A549 (cell line): ENCODE results near the gene EMID1. TPM values are rescaled to one million over a fixed set of nuclear protein-coding genes. Genes with fewer than 3 reads are reported as not detected.

Experiments
- ATOH8 ChIP-seq: fragments of 250-450 bp; sonication (Bioruptor Pico); IDR thresholded peaks from 2 replicates; pipeline ENCODE4 v1.5.0; 2020; ENCODE audit warnings: low read depth, mild to moderate bottlenecking, moderate library complexity
- CBX8 ChIP-seq: fragments of 200-600 bp; sonication (generic); IDR thresholded peaks from 2 replicates; pipeline ENCODE4 v1.6.1; 2016
- EHMT2 ChIP-seq: fragments of 200-600 bp; sonication (generic); IDR thresholded peaks from 2 replicates; pipeline ENCODE4 v1.6.1; 2016; ENCODE audit warnings: antibody characterized with exemption, low read depth, mild to moderate bottlenecking, moderate library complexity
- ESRRA ChIP-seq: fragments of 150-350 bp; IDR thresholded peaks from 2 replicates; pipeline ENCODE4 v1.6.1; 2014; ENCODE audit warnings: mild to moderate bottlenecking, low read length, borderline replicate concordance
- FOSB ChIP-seq: fragments of 250-450 bp; sonication (Bioruptor Pico); IDR thresholded peaks from 2 replicates; pipeline ENCODE4 v1.5.0; 2020; ENCODE audit warnings: mild to moderate bottlenecking, moderate library complexity
- HOXA7 ChIP-seq: fragments of 250-450 bp; sonication (Bioruptor Pico); IDR thresholded peaks from 2 replicates; pipeline ENCODE4 v1.5.0; 2020; ENCODE audit warnings: mild to moderate bottlenecking, moderate library complexity
- HOXB5 ChIP-seq: fragments of 250-450 bp; sonication (Bioruptor Pico); IDR thresholded peaks from 2 replicates; pipeline ENCODE4 v1.5.0; 2020; ENCODE audit warnings: mild to moderate bottlenecking, moderate library complexity
- JUN ChIP-seq, 2 experiments: fragments of >200 bp; sonication (Bioruptor Twin); formaldehyde crosslinking; IDR thresholded peaks; 2 replicates in 1 of 2; 3 replicates in 1 of 2; pipeline ENCODE4 v1.6.1; 2016 to 2017
- JUNB ChIP-seq: fragments of >200 bp; sonication (Bioruptor Twin); formaldehyde crosslinking; IDR thresholded peaks from 2 replicates; pipeline ENCODE4 v1.6.1; 2016
- KDM5A ChIP-seq: fragments of 200-600 bp; sonication (generic); IDR thresholded peaks from 2 replicates; pipeline ENCODE4 v1.6.1; 2016; ENCODE audit warnings: antibody characterized with exemption, mild to moderate bottlenecking
- MAFK ChIP-seq: fragments of 450-650 bp; IDR thresholded peaks from 2 replicates; pipeline ENCODE4 v1.6.1; 2014; ENCODE audit not compliant: partially characterized antibody
- MAZ ChIP-seq: fragments of 150-350 bp; IDR thresholded peaks from 2 replicates; pipeline ENCODE4 v1.6.1; 2014; ENCODE audit warnings: antibody characterized with exemption, low read depth, low read length, borderline replicate concordance
- MYC ChIP-seq: IDR thresholded peaks from 2 replicates; pipeline ENCODE4 v1.6.1; 2012; ENCODE audit warnings: mild to moderate bottlenecking, inconsistent platforms, low read length, improper control_type of control experiment, borderline replicate concordance
- POLR2A ChIP-seq: IDR thresholded peaks from 2 replicates; pipeline ENCODE4 v1.6.1; 2012; ENCODE audit warnings: mild to moderate bottlenecking, low read length
- POLR2AphosphoS2 ChIP-seq: conservative IDR thresholded peaks from 2 replicates; pipeline ENCODE4 v1.6.1; 2012; ENCODE audit warnings: low read length, improper control_type of control experiment, inconsistent platforms
- RARB ChIP-seq: fragments of 250-450 bp; sonication (Bioruptor Pico); IDR thresholded peaks from 2 replicates; pipeline ENCODE4 v1.8.0; 2021; ENCODE audit warnings: mild to moderate bottlenecking, moderate library complexity
- REST ChIP-seq: fragments of 200-600 bp; sonication (generic); IDR thresholded peaks from 2 replicates; pipeline ENCODE4 v1.6.1; 2016; ENCODE audit warnings: antibody characterized with exemption, mild to moderate bottlenecking, moderate library complexity
- SMC3 ChIP-seq: fragments of >200 bp; sonication (Bioruptor Twin); formaldehyde crosslinking; IDR thresholded peaks from 3 replicates; pipeline ENCODE4 v1.6.1; 2018; ENCODE audit warnings: inconsistent platforms
- SREBF2 ChIP-seq: fragments of 450-650 bp; IDR thresholded peaks from 2 replicates; pipeline ENCODE4 v1.6.1; 2014; ENCODE audit warnings: mild to moderate bottlenecking, moderate library complexity
- TP53 ChIP-seq: fragments of 250-450 bp; sonication (Bioruptor Pico); IDR thresholded peaks from 2 replicates; pipeline ENCODE4 v1.5.0; 2021; ENCODE audit warnings: mild to moderate bottlenecking, moderate library complexity
- USF2 ChIP-seq: fragments of 450-650 bp; IDR thresholded peaks from 2 replicates; pipeline ENCODE4 v1.6.1; 2014; ENCODE audit warnings: antibody characterized with exemption
- ZFP36 ChIP-seq: fragments of 450-650 bp; IDR thresholded peaks from 2 replicates; pipeline ENCODE4 v1.6.1; 2014; ENCODE audit warnings: borderline replicate concordance; ENCODE audit not compliant: partially characterized antibody
- ZNF302 ChIP-seq: fragments of 250-450 bp; sonication (Bioruptor Pico); IDR thresholded peaks from 2 replicates; pipeline ENCODE4 v1.9.0; 2021; ENCODE audit warnings: inconsistent platforms, mild to moderate bottlenecking, moderate library complexity
- polyA plus RNA-seq, 4 experiments: library from polyadenylated mRNA; depleted of rRNA in 3 of 4; stranded (reverse); fragments of >200 nt; fragmentation: RNase III in 1 of 4; extraction: RNeasy Plus Mini Kit Qiagen cat#74134 plus additional on column Dnase treatment in 1 of 4; gene quantifications; 2 replicates in 3 of 4; 3 replicates in 1 of 4; pipeline ENCODE4 v1.2.3, GENCODE V29; 2011 to 2017
- TF ChIP-seq, protein P1 (sequence below): IDR thresholded peaks from 2 replicates; pipeline ENCODE4 v1.6.1; 2012
- TF ChIP-seq, protein P2 (sequence below): fragments of >200 bp; sonication (Bioruptor Twin); formaldehyde crosslinking; IDR thresholded peaks from 2 replicates; pipeline ENCODE4 v1.6.1; 2016
- TF ChIP-seq, protein P3 (sequence below): fragments of 250-450 bp; sonication (Bioruptor Pico); IDR thresholded peaks from 2 replicates; pipeline ENCODE4 v1.5.0; 2021; ENCODE audit warnings: mild to moderate bottlenecking, moderate library complexity, borderline replicate concordance

EMID1 gene
- polyA plus RNA-seq, 2 of the 4 experiments (the other 2 are of a cell fraction) = 0.28 TPM

- TF ChIP-seq FOSB (no peak), JUNB (no peak), ZFP36 (no peak), SREBF2 (no peak), RARB (CRISPR knock-in tag) (no peak), MYC (no peak; the same call in 1 of the 2 replicates), TP53 (CRISPR knock-in tag) (no peak), REST (no peak), MAZ (no peak), POLR2A (peak; percentile 62), SMC3 (no peak), CBX8 (no peak), POLR2AphosphoS2 (no peak), JUN (IDR thresholded peaks at IDR 0.05) (peak; percentile 51 to 72; a peak in 2 of 5 replicates), HOXA7 (no peak), ZNF302 (CRISPR knock-in tag) (no peak), KDM5A (no peak), ATOH8 (no peak), ESRRA (no peak), USF2 (no peak), EHMT2 (no peak), HOXB5 (CRISPR knock-in tag) (no peak), MAFK (peak; percentile 46)
- TF ChIP-seq, protein P1, sequence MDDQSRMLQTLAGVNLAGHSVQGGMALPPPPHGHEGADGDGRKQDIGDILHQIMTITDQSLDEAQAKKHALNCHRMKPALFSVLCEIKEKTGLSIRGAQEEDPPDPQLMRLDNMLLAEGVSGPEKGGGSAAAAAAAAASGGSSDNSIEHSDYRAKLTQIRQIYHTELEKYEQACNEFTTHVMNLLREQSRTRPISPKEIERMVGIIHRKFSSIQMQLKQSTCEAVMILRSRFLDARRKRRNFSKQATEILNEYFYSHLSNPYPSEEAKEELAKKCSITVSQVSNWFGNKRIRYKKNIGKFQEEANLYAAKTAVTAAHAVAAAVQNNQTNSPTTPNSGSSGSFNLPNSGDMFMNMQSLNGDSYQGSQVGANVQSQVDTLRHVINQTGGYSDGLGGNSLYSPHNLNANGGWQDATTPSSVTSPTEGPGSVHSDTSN = no peak
- TF ChIP-seq, protein P2, sequence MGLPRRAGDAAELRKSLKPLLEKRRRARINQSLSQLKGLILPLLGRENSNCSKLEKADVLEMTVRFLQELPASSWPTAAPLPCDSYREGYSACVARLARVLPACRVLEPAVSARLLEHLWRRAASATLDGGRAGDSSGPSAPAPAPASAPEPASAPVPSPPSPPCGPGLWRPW = no peak
- TF ChIP-seq, protein P3, sequence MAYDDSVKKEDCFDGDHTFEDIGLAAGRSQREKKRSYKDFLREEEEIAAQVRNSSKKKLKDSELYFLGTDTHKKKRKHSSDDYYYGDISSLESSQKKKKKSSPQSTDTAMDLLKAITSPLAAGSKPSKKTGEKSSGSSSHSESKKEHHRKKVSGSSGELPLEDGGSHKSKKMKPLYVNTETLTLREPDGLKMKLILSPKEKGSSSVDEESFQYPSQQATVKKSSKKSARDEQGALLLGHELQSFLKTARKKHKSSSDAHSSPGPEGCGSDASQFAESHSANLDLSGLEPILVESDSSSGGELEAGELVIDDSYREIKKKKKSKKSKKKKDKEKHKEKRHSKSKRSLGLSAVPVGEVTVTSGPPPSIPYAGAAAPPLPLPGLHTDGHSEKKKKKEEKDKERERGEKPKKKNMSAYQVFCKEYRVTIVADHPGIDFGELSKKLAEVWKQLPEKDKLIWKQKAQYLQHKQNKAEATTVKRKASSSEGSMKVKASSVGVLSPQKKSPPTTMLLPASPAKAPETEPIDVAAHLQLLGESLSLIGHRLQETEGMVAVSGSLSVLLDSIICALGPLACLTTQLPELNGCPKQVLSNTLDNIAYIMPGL (CRISPR knock-in tag) = no peak; the same call in 1 of the 2 replicates
- TF ChIP-seq, all 56 proteins: peak for 9
Measured at GRCh38 chr22:29267858-29268510, 62.3 kb downstream of the EMID1 start, which contains the start of the genes EWSR1 and RHBDD3 (continued).
